Stimulated activated naive CD8-positive, alpha-beta T cell treated with anti-CD3 and anti-CD28 coated beads, Interleukin-15, Interleukin-2, amounts not matched to agents 100 U/mL and 50 U/mL, for 24 hours (primary cell): ENCODE results near the gene IFITM10.

Experiments used
- ATAC-seq: fragments of 150-1000 bp; cut with Tn5 transposase; one replicate; pipeline ENCODE4 v1.10.0; 2021
- DNase-seq: peaks from one replicate; pipeline ENCODE4 v3.0.0; 2021

IFITM10 gene

DNA sequence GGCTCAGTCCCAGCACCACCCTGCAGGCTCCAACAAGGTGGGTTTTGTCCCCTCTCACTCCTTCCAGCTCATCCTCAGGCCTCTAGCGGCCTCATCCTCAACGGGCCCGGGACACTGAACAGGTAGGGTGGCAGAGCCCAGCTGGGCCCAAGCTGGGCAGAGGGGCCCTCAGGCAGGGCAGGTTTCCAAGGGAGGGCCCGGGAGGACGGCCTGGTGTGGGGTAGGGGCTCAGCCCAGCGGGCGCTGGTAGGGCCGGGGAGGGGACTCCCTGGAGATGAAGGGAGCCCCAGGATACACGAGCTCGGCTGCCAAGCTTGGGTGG lies 2.5 kb upstream of the IFITM10 start:
- ATAC-seq: no peak
- no peak for DNase-seq

DNA sequence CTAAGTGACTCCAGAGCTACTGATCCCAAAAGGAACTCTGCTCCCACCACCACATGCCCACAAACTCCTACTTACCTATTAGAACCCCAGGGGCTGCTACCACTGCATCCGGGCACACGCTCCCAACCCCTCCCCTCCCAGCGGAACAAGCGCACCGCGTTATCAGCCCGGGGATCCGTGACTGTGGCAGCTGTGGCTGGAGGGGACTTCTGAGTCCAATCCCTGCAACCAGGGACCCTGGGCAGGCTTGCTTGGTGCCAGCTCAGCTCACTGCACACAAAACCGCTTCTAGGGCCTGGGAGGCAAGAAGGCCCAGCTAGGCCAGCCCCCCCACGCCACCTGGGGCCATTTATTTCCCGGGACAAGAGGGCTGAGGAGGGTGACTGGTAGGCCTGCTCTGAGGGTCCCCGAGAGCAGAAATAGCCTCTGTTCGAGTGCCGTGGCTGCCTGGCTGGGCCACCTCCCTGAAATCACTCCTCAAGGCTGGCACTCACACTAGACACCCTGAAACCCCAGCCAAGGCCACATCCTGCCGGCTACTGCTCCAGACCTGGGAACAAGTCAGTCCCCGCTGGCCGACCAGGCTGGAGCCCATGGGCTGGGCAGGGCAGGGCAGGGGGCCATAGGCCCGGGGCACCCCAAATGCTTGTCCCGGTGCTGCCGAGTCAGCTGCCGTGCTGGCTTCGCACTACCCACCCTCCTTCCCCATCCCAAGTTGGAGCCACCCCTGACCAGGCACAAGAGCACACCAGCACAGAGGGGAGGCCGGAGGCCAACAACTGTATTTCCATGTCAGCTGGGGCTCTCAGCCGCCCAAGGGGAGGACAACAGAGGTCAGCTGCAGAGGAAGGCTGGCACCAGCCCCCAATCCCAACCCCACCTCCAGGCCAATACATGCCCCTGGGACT lies 1.9 kb upstream of the IFITM10 start:
- no peak for ATAC-seq
- DNase-seq: no peak

DNA sequence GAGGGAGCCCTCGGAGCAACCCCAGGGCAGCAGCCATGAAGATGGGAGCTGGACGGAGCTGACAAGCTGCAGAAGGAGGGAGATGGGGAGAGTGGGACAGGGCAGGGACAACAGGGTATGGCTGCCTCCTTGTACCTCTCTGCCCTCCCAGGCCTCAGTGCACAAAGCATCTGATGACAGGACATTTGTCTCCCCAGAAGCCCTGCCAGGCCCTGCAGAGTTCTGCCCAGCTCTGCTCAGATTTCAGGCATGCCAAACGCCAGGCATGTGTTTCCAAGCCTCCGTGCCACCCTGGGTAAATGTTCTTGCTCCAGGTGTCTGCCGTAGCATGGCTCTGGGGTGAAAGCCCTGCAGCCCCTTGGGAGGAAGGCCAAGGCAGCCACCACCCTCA lies 1.1 kb upstream of the IFITM10 start:
- ATAC-seq (no peak), DNase-seq (no peak)

DNA sequence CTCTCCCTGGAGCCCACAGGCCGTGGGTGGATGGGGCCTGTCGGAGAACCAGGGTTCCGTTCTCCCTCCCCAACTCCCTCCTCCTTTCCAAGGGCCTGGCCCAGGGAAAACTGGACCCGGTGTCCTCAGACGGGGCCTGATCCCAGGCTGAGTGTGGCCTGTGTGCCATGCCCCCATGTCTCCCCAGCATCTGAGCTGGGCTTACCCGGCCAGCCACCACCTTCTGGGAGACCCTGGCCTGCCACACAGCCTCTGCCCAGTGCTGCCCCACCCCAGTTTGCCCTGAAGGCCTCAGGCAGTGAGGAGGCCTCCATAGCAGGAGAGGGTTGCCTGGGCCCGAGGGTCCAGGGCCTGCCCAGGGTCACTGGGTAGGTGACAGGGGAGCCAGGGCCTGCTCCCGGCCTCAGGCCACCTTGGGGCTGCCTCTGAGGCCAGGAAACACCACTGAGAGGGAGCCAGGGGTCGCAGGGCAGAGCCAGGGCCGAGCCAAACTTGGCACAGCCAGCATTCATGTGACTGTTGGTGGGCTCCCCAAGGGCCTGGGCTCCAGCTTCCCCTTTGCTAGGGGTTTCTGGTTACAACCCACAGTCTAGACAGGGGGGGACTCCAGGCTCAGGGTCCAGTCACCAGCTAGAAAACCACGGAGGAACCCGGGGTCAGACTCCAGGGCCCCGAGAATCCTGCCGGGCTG lies 590 bp upstream of the IFITM10 start:
- DNase-seq (no peak), ATAC-seq (no peak)

DNA sequence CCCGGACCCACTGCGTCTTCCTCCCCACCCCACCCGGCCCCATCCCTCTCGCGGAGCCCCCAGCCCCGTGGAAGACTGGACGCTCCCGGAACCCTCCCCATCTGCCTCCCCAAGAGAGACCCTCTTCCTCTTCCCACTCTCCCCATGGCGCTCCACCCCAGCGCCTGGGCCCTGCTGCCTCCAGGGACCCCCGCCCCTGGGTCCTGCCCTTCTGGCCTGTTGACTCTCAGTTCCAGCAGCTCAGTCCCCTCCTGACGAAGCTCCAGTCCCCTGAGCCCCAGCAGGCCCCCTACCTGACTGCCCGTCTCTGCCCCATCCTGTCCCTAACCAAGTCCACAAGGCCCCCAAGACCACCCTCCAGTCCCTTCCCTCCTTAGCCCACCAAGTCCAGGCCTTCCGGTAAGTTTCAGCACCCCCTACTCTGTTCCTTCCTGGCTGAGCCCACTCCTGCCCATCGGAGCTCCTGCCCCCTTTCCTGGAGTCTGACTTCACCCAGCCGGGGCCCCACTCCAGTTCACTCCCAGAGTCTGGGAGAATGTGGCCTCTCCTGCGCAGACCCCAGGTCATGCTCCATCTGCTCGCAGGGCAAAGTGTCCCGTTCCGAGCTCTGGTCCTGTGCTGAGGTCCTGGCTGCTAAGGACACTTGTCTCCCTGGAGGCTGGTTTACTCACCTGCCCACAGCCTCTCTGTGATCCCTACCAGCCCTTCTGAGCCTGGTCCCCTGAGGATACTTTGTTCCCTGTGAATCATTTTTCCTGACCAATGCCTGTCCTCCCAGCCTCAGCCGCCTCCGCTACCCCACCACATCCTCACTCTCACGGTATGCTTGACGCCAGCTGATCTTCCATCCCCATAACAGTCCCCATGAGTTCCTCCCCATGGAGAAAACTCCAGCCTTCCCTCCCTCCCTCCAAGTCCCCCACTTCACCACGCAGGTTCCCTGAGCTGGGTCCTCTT lies 722 bp downstream of the IFITM10 start:
- ATAC-seq (no peak), DNase-seq (no peak)

DNA sequence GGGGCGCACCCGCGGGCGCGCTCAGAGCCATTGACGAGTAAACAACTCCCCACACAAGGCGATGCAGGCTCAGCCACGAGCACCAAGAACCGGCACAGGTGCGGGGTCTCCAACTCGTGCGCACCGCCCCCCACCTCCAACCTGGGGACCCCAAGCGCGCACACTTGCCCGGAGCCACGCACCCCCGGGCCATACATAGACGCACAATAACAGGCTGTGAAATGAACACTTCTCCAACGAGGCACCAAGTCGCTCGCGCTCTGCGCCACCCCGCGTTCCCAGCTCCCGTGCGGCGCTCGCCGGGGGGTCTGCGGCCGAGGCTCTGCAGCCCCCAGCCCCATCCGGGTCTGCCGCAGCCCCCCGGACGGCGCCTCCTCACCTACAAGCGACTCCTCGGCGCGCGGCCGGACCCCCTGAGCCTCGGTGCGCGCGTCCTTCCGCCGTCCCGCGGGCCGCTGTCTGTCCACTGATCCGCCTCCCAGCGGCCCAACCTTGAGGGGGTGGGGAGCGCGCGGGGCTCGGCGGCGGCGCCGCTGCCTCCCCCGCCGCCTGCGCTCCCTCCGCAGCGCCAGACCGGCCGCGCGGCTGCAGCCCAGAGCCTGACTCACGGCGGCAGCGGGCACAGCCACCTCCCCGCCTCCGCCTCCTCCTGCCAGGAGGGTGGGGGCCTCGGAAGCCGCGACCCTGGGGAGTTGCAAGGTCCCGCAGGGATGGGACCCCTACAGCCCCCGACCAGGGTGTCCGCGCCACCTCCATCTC lies 1.6 kb downstream of the IFITM10 start:
- peak; percentile 20 for ATAC-seq

DNA sequence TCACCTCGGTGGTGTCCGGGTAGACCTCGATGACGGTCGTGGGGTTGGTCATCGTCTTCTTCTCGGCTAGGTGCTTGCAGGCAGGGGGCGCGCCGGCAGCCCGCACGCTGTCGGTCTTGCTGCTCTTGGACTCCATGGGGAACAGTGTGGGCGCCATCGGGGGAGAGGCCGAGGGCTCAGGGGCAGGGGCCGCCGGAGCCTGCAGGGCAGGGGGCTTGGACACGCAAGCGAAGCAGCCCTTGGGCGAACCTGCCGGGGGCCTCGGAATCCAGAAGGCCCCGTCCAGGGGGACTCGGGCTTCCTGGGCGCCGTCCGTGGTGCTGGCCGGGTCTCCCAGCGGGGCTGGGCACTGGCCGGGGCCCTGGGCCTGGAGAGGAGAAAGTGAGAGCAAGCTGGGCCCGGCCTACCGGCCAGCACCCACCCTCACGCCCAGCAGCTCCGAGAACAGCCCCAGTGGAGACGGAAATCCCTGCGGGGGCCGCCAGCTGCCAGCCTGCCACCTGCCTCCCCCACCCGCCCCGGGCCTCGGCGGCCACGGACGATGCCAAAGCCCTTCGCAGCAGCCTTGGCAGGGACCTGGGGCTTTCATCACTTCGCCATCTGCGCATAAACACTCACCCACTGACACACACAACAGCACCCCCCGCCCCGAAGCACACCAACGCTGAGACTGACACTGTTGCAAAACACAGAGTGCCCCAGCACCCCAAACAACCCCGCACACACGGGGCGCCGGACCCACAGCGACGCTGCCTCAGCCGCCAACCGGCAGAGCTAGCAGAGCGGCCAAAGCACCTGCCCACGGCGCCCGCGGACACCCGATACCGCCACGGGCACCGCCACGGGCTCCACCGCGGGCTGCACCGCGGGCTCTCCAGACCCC lies 2.4 kb downstream of the IFITM10 start:
- DNase-seq (no peak), ATAC-seq (no peak)

More for the DNA sequence above, 1.6 kb downstream of the IFITM10 start:
- DNase-seq: peak; percentile 22

DNA sequence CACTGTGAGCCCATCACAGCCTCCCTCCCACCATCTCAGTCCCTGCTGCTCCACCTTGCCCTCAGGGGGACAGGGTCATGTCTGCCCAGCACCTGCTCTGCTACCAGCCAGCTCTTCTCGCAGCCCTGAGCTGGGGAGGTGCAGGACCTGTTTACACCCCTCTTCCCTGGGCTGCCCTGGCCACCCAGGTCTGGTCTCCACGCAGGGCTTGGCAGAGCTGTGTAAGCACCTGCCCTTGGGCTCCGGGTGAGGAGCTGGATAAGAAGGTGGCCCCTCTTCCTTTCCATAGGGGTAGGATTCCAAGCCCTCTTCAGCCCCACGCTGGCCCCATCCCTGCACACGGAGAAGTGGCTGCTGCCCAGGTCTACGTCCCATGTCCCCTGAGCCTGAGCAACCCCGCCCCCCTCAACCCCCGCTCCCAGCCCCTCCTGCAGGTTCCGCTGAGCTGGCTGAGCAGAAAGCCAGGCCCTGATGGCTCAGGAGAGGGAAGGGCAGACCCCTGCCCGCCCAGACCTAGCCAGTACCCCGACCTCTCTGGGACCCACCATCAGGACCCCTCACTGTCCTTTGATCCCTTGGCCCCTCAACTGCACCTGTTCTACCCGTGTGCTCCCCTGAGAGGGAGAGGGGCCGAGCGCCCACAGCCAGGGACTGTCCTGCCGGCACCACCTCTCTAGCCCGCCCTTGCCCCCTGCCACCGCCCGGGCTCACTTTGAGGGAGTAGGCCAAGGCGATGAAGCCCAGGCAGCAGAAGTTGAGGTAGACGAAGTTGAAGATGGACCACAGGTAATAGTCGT lies 3.2 kb downstream of the IFITM10 start:
- DNase-seq (no peak), ATAC-seq (no peak)

DNA sequence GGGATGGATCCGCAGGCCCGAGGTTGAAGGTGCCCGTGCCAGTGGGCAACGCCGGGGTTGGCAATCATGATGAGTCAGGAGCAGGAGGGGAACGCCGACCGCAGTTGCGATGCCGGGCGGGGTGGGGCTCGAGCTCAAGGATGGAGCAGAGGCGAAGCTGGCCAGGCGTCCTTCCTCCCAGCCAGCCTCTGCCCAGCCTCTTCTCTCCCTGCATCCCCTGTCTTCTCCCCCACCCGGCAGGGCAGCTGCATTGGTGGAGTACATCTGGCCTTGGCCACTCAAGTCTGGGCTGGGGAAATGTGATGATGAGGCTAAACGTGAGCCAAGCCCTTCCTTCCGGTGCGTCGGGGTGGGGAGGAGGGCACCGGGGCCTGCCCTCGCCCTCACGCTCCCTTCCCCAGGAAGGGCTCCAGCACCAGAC lies 3.9 kb downstream of the IFITM10 start:
- ATAC-seq (no peak), DNase-seq (no peak)

DNA sequence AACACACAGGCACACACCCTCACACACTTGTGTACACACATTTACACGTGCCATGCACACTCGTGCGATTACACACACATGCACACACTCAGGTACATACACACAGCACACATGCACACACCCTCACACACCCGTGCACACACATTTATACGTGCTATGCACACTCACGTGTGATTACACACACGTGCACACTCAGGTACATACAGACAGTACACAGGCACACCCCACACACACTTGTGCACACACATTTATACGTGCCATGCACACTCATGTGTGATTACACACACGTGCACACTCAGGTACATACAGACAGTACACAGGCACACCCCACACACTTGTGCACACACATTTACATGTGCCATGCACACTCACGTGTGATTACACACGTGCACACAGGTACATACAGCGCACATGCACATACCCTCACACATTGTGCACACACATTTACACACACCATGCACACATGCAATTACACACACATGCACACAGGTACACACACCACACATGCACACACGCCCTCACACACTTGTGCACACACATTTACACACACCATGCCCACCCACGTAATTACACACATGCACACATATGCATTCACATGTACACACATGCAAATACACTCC lies 4.6 kb downstream of the IFITM10 start:
- no peak for ATAC-seq
- DNase-seq: no peak

DNA sequence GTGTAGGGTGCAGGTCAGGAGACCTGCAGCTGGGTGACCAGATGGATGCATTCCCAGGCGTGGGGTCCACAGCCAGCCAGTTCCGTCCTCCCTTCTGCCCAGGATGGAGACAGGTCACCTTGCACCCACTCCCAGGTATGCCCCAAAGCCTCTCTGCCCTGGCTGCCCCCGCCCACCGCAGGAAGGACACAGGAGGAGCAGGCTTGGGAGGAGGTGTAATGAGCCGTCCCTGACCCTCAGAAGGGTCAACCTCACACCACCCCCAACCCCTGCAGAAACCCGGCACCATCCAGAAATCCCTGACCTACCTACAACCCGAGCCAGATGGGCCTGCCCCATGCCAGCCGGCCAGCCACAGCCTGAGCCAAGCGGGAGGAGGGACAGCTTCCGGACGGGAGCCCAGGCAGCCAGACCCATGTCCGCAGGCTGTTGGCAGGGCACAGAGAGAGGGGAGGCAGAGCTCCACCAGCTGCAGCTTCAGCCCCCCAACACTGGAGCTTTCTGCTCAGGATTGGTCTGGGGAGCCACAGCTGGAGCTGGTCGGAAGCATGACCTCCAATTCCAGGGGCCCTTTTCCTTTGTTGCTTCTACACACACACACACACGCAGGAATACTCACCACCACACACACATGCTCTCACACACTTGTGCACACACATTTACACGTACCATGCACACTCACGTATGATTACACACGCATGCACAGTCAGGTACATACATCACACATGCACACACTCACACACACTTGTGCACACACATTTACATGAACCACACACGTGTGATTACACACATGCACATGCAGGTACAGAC lies 5.3 kb downstream of the IFITM10 start:
- DNase-seq (no peak), ATAC-seq (no peak)

DNA sequence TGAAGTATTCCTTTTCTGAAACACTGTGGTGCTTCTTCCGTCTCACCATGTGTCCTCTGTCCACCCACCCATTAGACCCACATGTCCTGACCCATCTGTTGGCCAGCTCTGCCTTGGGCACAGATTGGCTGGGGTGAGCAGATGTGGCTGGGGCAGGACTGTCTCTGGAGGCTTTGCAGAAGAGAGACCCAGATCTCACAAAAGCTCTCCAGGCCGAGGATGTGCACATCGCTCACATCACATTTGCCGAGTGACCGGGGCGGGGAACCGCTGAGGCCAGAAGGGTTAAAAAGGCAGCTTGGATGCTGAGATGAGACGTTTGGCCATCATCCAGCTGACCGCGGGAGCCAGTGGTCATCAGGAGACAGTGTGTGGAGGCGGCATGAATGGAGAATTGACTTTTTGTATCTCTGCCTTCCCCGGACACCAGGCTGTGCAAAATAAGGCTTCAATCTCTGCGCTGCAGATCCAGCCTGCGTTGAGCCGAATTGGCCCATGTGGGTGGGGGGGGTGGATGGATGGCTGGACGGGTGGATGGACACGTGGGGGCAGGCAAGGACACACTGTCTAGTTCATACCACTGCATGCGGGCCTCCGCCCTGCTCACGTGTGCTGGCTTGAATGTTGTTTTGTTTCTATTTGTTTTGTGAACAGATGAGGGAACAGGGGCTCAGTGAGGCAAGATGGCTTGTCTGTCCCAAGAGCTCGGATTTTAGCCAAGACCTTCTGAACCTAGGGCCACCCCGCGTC lies 6.1 kb downstream of the IFITM10 start:
- ATAC-seq: no peak
- DNase-seq: no peak

DNA sequence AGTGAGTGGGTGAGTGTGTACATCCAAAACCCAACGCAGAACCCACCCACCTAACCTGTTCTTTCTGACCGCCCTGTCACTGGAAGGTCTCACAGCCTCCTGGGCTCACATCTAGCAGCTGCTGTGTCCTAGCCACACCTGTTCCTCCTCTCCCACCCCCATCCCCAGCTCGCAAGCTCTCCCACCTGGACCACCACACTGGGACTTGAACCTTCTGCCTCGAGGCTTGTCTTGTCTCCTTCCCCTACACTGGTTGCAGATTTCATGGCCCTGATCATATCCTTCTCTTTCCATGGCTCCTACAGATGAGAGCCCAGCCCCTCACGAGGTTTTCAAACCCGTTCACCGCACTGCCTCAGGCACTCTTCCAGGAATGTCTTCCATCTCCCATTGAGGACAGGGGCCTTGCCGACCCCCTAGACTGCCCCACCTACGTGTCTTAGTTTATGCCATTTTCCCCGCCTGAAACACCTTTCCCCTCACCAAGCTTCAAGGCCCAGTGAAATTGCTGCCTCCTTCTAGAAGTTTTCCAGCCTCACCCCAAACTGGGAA lies 6.7 kb downstream of the IFITM10 start:
- DNase-seq (no peak), ATAC-seq (no peak)

DNA sequence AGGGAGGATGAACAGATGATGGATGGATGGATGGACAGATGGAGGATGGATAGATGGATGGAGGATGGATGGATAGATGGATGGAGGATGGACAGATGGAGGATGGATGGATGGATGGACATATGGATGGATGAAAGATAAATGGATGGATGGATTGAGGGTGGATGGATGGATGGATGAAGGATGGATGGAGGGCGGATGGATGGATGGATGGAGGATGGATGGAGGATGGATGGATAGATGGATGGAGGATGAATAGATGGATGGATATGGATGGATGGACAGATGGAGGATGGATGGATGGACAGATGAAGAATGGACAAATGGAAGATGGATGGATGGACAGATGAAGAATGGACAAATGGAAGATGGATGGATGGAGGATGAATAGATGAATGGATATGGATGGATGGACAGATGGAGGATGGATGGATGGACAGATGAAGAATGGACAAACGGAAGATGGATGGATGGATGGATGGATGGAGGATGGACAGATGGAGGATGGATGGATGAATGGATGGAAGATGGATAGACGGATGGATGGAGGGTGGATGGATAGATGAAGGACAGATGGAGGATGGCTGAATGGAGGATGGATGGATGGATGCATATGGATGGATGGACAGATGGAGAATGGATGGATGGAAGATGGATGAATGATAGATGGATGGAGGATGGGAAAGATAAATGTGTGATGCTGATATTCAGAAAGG lies 7.4 kb downstream of the IFITM10 start:
- no peak for ATAC-seq
- DNase-seq: no peak

DNA sequence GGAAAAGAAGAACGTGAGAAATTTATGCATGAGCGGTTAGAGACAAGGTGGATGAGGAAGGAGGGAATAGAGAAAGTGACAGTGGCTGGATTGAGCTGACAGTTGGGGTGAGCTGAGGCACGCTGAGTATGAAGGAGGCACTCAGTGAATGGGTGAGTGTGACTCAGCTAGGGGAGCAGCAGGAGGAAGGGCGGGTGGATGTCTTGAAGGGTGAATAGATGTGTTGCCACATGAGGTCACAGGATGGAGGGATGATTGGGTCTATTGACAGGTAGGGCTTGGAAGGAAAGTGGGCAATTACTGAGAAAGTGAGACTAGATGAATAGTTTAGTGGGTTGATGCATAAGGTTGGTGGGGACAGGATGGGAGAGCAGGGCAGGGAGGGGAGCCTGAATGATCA lies 8.0 kb downstream of the IFITM10 start:
- ATAC-seq (peak; percentile 81), DNase-seq (peak; percentile 20)

DNA sequence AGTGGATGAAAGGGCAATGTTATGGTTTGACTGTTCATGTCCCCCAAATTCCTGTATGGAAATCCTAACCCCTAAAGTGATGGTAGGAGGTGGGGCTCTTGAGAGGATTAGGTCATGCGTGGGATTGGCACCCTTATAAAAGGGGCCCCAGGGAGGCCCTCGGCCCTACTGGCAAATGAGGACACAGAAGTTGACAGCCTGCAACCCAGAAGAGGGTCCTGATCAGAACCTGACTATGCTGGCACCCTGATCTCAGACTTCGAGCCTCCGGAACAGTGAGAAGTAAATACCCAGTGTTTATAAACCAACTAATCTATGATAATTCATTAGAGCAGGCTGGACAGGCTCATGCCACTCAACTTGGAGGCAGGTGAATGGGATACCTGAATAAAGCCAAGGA lies 8.7 kb downstream of the IFITM10 start:
- DNase-seq: no peak
- ATAC-seq: no peak
